ENCODE results near the gene PRSS57. TPM values are rescaled to one million over a fixed set of nuclear protein-coding genes. Genes with fewer than 3 reads are reported as not detected.

PRSS57 gene
- total RNA-seq, 4 donors from 2014 or later = 0.34 TPM; not detected in 3

DNA sequence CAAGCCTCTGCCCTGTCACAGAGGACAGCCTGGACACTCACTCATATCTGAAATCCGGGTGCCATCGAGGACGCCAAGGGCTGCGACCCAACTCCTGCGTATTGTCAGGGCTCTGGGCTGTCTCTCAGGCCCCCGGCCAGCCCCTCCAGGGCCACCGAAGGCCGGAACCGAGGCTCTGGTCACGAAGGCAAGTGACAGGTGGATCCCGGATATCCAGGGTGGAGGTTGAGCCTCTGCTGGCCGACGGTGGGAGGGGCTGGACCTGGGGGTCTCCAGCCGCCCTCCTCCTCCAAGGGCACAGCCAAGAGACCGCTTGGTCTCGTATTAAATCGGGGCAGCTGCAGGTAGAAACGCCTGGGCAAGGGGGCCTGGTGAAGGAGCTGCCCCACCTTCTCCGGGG, 37.6 kb downstream of the PRSS57 start:
- intact Hi-C loops (cut with DNase I) = no loop called here
- TF ChIP-seq POLR2AphosphoS5 (IDR thresholded peaks at IDR 0.05) (no peak), EP300 (IDR thresholded peaks at IDR 0.05) (no peak)

DNA sequence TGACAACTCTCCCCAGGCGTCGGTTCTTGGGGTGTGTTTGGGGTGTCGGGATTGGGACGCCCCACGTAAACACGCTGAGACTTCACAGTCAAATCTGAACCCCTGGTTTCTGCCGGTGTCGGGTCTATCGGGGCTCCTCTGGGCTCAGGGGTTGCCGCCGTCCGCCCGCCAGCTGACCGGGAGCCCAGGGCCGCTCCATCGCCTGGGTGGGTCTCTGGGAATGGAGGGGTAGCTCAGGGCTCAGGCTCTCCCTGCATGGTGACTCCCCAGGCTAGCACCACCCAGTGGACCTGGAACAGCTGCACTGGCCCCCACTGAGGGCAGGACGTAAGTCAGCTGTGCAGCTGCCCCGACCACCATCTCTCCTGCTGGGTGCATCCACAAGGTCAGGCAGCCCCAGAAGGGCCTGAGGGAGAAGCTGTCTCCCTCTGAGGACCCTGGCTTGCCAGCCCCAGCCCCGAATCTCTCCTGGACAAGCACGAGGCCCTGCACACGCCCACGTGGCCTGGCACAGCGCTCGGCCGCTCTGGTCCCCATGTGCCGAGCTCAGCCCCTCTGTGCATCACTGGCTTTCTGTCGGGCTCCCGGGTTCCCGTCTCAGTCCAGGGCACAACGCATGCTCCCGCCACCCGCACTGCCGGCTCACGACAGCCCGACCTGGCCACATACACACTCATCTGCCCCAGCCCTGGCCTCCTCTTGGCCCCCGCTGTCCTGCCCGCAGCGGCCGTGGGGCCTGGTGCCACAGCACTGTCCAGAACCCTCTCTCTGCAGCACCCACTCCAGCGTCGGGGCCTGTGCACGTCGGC, 38.3 kb downstream of the PRSS57 start:
- Histone ChIP-seq H3K36me3 (peaks cover 14 to 46% (median 34%) of the 10 kb centered on the region in 4 donors), H3K27me3 (no peaks in the 10 kb centered on the region), H3K9me3 (no peaks in the 10 kb centered on the region), H3K4me1 (peaks cover 54 to 87% (median 65%) of the 10 kb centered on the region in 4 donors), H3K4me3 (no peak overlapping the region), H3K27ac (replicated peaks in 1 of 4) (no peak overlapping the region)
- no peak for TF ChIP-seq EP300 (IDR thresholded peaks at IDR 0.05)
- TF ChIP-seq, protein P1, sequence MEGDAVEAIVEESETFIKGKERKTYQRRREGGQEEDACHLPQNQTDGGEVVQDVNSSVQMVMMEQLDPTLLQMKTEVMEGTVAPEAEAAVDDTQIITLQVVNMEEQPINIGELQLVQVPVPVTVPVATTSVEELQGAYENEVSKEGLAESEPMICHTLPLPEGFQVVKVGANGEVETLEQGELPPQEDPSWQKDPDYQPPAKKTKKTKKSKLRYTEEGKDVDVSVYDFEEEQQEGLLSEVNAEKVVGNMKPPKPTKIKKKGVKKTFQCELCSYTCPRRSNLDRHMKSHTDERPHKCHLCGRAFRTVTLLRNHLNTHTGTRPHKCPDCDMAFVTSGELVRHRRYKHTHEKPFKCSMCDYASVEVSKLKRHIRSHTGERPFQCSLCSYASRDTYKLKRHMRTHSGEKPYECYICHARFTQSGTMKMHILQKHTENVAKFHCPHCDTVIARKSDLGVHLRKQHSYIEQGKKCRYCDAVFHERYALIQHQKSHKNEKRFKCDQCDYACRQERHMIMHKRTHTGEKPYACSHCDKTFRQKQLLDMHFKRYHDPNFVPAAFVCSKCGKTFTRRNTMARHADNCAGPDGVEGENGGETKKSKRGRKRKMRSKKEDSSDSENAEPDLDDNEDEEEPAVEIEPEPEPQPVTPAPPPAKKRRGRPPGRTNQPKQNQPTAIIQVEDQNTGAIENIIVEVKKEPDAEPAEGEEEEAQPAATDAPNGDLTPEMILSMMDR (IDR thresholded peaks at IDR 0.05) = no peak
- no peak for TF ChIP-seq POLR2A (IDR thresholded peaks at IDR 0.05; ENCODE audit: low read depth)
- TF ChIP-seq POLR2AphosphoS5 (IDR thresholded peaks at IDR 0.05) = no peak
- intact Hi-C loops (cut with DNase I) = no loop called here
- no peak for DNase-seq (ENCODE audit: extremely low spot score)
- WGBS = 88% methylated on average over 29 of the region's 43 CpGs

More for the DNA sequence above, 37.6 kb downstream of the PRSS57 start:
- no peak overlapping the region for H3K4me3 ChIP-seq
- no peak overlapping the region for H3K27ac ChIP-seq (replicated peaks in 1 of 4)
- no peak for DNase-seq (ENCODE audit: extremely low spot score)
- H3K36me3 ChIP-seq = peaks cover 9 to 40% (median 28%) of the 10 kb centered on the region in 4 donors
- H3K9me3 ChIP-seq = no peaks in the 10 kb centered on the region
- WGBS = 80% methylated on average over 14 of the region's 19 CpGs
- peaks cover 55 to 88% (median 70%) of the 10 kb centered on the region in 4 donors for H3K4me1 ChIP-seq
- H3K27me3 ChIP-seq = no peaks in the 10 kb centered on the region

DNA sequence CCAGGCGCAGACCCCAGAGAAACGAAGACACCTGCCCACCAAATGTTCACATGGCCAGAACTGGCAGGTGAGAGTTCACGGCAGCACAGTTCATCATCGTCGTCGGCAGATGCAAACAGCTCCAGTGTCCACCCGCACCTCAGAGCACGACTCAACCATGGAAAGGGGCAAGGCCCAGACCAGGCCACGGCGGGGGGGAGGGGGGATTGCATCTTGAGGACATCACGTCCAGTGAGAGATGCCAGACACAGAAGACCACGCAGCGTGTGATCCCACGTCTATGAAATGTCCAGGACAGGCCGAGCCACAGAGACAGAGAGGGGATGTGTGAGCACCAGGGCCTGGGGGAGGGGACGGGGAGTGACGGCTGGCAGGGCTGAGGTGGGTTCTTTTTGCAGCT, 39.6 kb downstream of the PRSS57 start:
- intact Hi-C loops (cut with DNase I) = no loop called here
- no peaks in the 10 kb centered on the region for H3K27me3 ChIP-seq
- H3K9me3 ChIP-seq = no peaks in the 10 kb centered on the region
- TF ChIP-seq, protein P1 (IDR thresholded peaks at IDR 0.05) = no peak
- TF ChIP-seq POLR2A (IDR thresholded peaks at IDR 0.05; ENCODE audit: low read depth) (no peak), EP300 (IDR thresholded peaks at IDR 0.05) (no peak), POLR2AphosphoS5 (IDR thresholded peaks at IDR 0.05) (no peak)
- no peak for DNase-seq (ENCODE audit: extremely low spot score)
- peaks cover 27 to 59% (median 47%) of the 10 kb centered on the region in 4 donors for H3K36me3 ChIP-seq
- WGBS = 70% methylated on average over 15 of the region's 17 CpGs
- H3K4me3 ChIP-seq = no peak overlapping the region
- H3K4me1 ChIP-seq = peaks cover 41 to 74% (median 52%) of the 10 kb centered on the region in 4 donors
- no peak overlapping the region for H3K27ac ChIP-seq (replicated peaks in 1 of 4)

DNA sequence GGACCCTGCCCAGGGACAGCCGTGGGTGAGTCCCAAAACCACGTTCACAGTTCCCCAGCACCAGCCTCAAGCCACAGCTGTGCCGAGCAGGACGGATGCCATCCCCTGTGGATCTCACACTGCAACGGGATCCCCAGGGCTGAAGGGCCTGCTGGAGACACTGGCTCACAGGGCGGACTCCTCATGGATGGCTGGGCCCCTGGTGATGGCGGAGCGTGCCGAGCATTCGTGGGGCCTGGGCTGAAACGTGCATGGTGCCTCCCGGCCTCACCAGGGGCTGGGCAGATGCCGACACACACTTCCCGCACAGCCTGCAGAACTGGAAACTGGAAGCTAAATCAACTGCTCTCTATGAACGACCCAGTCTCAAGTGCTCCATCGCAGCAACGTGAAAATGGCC, 41.8 kb downstream of the PRSS57 start:
- intact Hi-C loops (cut with DNase I) = no loop called here
- no peak for DNase-seq (ENCODE audit: extremely low spot score)
- H3K9me3 ChIP-seq = no peaks in the 10 kb centered on the region
- H3K36me3 ChIP-seq = peaks cover 40 to 78% (median 65%) of the 10 kb centered on the region in 4 donors
- H3K4me1 ChIP-seq = peaks cover 19 to 51% (median 30%) of the 10 kb centered on the region in 4 donors
- no peaks in the 10 kb centered on the region for H3K27me3 ChIP-seq
- H3K4me3 ChIP-seq = no peak overlapping the region
- 87% methylated on average over 5 of the region's 17 CpGs for WGBS
- TF ChIP-seq POLR2A (IDR thresholded peaks at IDR 0.05; ENCODE audit: low read depth) = no peak
- no peak for TF ChIP-seq POLR2AphosphoS5 (IDR thresholded peaks at IDR 0.05)
- TF ChIP-seq, protein P1 (IDR thresholded peaks at IDR 0.05) = no peak
- TF ChIP-seq EP300 (IDR thresholded peaks at IDR 0.05) = no peak
- H3K27ac ChIP-seq (replicated peaks in 1 of 4) = no peak overlapping the region

DNA sequence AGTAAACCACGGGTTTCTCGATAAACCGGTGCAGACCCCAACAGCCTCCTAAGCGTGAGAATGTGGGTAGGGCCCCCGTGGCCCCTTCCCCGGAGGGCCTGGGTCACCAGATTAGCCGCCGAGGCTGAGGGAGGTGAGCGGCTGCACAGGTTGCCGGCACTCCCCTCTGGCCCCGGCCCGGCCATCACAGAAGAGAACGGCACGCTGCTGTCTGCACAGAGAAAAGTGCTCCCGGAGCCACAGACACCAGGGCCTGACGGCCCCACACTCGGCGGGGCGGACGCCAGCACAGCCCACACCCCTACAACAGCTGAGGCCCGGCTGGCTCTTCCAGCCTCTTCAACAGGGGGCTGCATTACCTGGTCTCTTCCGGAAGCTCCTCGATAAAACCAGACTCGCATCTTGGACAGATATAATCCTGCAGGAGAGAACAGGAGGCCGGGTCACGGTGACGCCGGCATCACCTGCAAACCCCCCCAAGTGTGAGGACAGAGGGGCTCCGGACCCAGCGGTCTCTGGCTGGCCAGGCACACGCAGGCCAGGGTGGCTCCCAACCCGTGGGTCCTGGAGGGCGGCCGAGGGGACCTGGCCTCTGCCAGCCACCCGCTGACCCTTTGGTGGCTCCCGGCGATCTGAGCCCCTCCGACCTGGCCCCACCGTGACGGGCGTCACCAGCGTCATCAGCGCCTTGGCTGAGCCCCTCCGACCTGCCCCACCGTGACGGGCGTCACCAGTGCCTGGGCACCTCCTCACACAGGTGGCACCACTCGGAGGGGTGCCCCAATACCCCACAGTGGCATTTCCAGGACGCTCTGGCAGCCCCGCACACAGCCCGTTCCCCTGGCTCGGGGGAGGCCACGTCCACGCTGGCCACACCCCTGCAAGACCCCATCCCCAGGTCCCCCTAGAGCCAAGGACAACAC, 42.5 kb downstream of the PRSS57 start:
- peaks cover 47 to 78% (median 69%) of the 10 kb centered on the region in 4 donors for H3K36me3 ChIP-seq

More for the DNA sequence above, 42.5 kb downstream of the PRSS57 start:
- 91% methylated on average over 41 of the region's 54 CpGs for WGBS
- H3K27me3 ChIP-seq = no peaks in the 10 kb centered on the region
- H3K9me3 ChIP-seq = no peaks in the 10 kb centered on the region
- no peak for TF ChIP-seq POLR2AphosphoS5 (IDR thresholded peaks at IDR 0.05)
- TF ChIP-seq EP300 (IDR thresholded peaks at IDR 0.05) = no peak
- no peak for TF ChIP-seq POLR2A (IDR thresholded peaks at IDR 0.05; ENCODE audit: low read depth)
- TF ChIP-seq, protein P1 (IDR thresholded peaks at IDR 0.05) = no peak
- no peak overlapping the region for H3K27ac ChIP-seq (replicated peaks in 1 of 4)
- DNase-seq (ENCODE audit: extremely low spot score) = no peak
- no peak overlapping the region for H3K4me3 ChIP-seq
- H3K4me1 ChIP-seq = peaks cover 12 to 44% (median 23%) of the 10 kb centered on the region in 4 donors
- intact Hi-C loops (cut with DNase I) = no loop called here
